Pons (tissue), 1 donor: ENCODE data around the gene IFNA17.
"Not testable (repeated sequence)": the region's sequence is repeated elsewhere in the genome, so short reads cannot be mapped to it uniquely, and the experiment has no call there.

Source experiments
- DNase-seq: peaks from one replicate; pipeline ENCODE4 v3.0.0-alpha.2; 2016; ENCODE audit warnings: low spot score

Gene IFNA17

DNA sequence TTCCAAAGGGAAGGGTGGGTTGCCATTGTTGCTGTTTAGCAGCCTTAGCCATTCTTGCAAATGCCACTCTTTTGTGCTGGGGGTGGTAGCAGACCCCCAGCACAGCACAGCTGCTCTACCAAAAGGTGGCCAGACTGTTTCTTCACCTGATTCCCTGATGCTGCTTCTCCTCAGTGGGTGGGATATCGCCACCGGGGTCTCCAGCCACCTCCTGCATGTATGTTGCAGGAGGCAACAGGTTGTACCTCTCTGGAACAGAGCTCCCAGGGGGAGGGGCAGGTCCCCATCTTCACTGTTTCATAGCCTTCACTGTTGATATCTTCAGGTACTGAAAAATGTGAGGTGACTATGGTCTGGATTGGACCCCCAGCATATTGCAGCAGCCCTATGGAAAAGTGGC, 17.2 kb downstream of the IFNA17 start:
- DNase-seq, result not testable (repeated sequence)

DNA sequence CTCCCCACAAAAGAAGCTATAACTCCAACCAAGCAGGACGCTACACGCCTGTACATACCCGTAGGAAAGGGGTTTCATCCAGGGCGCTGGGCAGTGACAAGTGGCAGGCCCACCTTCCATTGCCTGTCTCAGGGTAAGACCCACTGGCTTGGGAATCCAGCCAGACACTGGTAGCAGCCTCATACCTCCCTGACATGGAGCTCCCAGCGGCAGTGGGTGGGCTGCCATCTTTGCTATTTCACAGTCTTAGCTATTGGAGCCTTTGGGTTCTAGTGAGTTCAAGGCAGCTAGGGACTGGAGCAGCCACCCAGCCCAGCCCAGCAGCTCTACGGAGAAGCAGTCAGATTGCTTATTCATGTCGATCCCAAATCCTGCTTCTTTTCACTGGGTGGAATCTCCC, 17.7 kb downstream of the IFNA17 start:
- no peak for DNase-seq

DNA sequence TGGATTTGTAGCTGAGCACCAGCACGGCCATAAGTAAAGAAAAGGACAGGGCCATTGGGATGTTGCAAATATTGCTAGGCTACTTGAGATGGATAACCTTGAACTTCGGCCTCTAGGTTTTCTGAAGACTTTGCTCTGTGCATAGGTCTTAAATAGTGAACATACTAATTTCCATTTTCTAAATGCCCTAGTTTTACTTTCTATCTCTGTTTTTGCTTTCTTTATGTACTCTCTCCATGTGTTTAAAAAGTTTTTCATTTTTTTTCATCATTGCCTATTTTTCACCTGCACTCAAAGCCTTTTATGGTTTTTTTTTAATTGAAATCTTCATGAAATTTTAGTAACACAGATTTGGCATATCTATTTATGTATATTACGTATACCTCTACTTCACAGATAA, 21.0 kb downstream of the IFNA17 start, which contains the start of gene IFNA10:
Gene IFNA10 (minus strand): TSS at position 101 of the 400 bp plus-strand sequence. CDS start 46 bp downstream, at position 55.
- not testable (repeated sequence) for DNase-seq

DNA sequence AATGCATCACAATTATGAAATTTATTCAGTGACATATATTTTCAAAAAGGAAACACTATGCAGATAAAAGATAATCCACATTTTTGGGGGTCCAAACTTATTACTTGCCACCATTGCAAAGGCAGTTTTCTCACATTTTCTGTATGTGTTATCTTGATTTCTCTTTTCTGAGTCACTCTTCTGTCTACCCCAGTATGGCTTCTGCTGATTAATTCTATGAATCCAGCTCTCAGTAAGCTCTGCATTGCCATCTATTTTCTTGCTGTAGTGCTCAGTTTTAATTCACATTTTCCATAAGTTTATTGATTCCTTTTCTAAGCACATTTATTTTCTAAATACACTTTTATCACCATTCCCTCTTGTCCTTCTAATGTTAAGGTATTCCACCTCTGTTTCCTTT, 22.8 kb downstream of the IFNA17 start:
- no peak for DNase-seq

DNA sequence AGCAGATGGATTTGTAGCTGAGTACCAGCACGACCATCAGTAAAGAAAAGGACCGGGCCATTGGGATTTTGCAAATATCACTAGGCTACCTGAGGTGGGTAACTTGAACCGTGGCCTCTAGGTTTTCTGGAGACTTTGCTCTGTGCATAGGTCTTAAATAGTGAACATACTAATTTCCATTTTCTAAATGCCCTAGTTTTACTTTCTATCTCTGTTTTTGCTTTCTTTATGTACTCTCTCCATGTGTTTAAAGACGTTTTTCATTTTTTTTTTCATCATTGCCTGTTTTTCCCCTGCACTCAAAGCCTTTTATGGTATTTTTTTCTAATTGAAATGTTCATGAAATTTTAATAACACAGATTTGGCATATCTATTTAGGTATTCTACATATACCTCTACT, 25.9 kb downstream of the IFNA17 start, which contains the start of gene IFNA7:
Gene IFNA7 (minus strand): TSS at position 101 of the 400 bp plus-strand sequence. CDS start 40 bp downstream, at position 61.
- DNase-seq, result not testable (repeated sequence)

DNA sequence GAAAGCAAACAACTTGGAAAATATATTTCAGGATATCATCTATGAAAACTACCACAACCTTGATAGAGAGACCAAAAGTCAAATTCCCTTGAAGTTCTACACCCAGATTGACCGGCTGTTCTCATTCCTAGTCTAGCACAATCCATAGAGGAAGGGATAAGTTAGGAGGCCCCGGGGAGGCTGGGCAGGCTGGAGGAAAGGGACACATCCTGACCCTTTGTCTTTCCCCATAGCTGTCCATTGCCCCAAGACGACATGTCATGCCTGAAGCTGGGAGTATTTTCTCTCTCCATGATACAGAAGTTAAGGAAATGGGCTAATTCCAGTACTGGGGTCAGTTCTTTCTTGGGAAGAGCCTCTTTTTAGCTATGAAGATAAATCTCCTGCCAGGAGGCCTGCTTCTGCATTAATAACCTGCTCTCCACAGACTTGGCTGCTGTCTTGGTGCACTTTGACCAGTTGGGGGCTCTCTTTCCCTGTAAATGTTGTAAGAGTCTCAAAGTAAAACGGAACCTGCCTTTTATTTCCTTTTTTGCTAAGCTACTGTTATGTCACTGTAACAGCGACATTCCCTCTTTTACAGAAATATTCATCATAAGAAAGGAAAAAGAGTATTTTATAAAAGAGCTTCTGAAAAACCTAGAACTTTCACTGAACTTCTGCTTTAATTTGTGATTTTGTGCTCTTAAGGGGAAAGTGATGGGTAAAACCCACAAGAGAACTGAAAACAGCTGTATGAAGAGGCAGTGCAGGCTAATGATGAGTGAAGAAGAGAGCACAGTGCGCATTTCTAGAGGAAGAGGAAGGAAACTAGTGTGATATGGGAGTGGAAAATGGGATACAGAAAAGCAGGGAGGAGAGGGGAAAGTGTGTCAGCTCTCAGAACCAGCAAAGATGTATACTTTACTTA, 32.9 kb downstream of the IFNA17 start:
- peak; percentile 54 for DNase-seq

DNA sequence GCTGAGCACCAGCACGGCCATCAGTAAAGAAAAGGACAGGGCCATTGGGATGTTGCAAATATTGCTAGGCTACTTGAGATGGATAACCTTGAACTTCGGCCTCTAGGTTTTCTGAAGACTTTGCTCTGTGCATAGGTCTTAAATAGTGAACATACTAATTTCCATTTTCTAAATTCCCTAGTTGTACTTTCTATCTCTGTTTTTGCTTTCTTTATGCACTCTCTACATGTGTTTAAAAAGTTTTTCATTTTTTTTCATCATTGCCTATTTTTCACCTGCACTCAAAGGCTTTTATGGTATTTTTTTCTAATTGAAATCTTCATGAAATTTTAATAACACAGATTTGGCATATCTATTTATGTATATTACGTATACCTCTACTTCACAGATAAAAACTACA, 40.5 kb downstream of the IFNA17 start, which contains the start of gene IFNA4:
Gene IFNA4 (minus strand): TSS at position 101 of the 400 bp plus-strand sequence. CDS start 56 bp downstream, at position 45.
- DNase-seq, result not testable (repeated sequence)

DNA sequence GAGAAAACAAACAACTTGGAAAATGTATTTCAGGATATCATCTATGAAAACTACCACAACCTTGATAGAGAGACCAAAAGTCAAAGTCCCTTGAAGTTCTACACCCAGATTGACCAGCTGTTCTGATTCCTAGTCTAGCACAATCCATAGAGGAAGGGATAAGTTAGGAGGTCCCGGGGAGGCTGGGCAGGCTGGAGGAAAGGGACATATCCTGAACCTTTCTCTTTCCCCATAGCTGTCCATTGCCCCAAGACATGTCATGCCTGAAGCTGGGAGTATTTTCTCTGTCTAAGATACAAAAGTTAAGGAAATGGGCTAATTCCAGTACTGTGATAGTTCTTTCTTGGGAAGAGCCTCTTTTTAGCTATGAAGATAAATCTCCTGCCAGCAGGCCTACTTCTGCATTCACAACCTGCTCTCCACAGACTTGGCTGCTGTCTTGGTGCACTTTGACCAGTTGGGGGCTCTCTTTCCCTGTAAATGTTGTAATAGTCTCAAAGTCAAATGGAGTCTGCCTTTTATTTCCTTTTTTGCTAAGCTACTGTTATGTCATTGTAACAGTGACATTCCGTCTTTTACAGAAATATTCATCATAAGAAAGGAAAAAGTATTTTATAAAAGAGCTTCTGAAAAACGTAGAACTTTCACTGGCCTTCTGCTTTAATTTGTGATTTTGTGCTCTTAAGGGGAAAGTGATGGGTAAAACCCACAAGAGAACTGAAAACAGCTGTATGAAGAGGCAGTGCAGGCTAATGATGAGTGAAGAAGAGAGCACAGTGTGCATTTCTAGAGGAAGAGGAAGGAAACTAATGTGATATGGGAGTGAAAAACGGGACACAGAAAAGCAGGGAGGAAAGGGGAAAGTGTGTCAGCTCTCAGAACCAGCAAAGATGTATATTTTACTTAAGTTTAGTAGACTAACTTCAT, 44.9 kb downstream of the IFNA17 start:
- peak; percentile 58 for DNase-seq
